Stimulated activated CD8-positive, alpha-beta memory T cell treated with anti-CD3 and anti-CD28 coated beads, Interleukin-7, amount 100 ng/mL, for 48 hours (primary cell): Measurements from ENCODE around the gene CSNK1A1.
A peak's percentile ranks its signal among the peaks of the same experiment; 100 is the strongest.

Source experiments
- DNase-seq, 2 donors: peaks; one replicate each; pipeline ENCODE4 v3.0.0-alpha.2; 2020; ENCODE audit warnings: low read depth in 1 of 2; ENCODE audit errors: extremely low read depth in 1 of 2

The CSNK1A1 gene

DNA sequence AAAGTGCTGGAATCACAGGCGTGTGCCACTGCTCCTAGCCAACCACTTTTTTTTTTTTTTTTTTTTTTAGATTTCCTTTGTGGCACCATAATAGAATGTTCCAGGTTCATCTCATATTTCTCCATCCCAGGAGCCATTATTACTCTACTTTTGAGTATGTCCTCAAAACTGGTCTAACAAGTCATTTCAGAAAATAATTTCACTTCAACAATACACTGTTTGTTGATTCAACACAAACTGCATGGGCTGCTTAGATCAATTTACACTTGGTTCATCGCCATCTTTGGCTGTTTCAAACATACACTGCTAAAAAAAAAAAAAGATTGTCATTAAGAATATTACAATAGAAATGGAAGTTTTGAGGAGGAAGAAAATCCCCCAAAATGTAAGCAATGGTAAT is 57.9 kb downstream of the CSNK1A1 start:
- DNase-seq = no peak

DNA sequence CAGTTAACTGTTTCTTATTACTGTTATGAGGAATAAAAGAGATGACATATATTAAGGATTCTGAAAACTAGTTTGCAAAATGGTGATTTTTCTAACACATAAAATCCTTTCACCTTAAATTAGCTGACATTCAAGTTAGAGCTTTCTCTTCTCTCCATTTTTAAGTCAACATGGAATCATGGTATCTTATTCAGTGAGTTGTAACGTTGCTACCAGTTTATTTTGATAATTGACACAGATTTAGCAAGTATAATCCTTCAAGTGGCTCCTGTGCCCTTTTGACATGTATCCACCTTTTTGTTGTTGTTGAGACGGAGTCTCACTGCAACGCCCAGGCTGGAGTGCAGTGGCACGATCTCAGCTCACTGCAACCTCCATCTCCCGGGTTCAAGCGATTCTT is 58.5 kb downstream of the CSNK1A1 start:
- no peak for DNase-seq

- DNase-seq = no peak
These were observed 60.4 kb downstream of the CSNK1A1 start for GRCh38 chr5:149490599-149491485.

- no peak for DNase-seq
These were observed 61.6 kb downstream of the CSNK1A1 start for GRCh38 chr5:149489605-149490037.

- DNase-seq = no peak
These were observed 62.5 kb downstream of the CSNK1A1 start for GRCh38 chr5:149488645-149489306.

GRCh38 chr5:149487672-149488071 is 63.6 kb downstream of the CSNK1A1 start:
- DNase-seq = no peak

- no peak for DNase-seq
These were observed 64.3 kb downstream of the CSNK1A1 start for GRCh38 chr5:149486726-149487635.

- DNase-seq = no peak
These were observed 65.3 kb downstream of the CSNK1A1 start for GRCh38 chr5:149485655-149486615.

- DNase-seq = no peak
These were observed 69.8 kb downstream of the CSNK1A1 start for GRCh38 chr5:149481485-149481884.

DNA sequence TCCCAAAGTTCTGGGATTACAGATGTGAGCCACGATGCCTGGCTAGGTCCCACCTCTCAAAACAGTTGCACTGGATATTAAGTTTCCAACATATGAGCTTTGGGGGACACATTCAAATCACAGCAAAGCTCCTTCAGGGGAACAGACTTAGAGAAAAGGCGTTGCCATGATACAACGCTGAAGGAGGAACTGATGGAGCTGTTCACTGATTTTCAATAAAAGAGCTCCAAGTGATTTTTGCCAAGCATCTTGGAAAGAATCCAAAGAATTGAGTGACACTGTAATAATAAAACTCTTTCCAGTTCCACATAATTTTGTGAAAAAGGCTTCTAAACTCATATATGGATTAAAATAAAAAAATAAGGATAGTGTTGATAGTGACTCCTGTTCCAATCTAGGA is 72.5 kb downstream of the CSNK1A1 start:
- no peak for DNase-seq

DNA sequence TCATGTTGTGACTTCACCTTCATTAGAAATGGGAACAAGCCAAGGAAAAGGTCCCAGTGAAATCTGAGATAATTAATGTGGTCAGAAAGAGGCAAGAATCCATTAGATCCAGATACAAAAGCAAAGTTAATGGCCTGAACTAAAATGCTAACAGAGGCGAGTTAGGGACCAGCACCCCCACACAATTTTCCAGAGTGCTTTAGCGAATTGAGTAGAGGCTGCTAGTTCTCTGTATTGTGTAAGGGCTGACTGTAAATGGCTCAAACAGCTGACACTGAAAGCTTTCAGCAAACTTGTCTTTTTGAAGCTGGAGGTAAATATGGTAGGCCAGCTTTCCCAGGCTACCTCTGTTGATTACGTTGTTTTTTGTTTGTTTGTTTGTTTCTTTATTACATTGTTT is 75.5 kb downstream of the CSNK1A1 start:
- no peak for DNase-seq

DNA sequence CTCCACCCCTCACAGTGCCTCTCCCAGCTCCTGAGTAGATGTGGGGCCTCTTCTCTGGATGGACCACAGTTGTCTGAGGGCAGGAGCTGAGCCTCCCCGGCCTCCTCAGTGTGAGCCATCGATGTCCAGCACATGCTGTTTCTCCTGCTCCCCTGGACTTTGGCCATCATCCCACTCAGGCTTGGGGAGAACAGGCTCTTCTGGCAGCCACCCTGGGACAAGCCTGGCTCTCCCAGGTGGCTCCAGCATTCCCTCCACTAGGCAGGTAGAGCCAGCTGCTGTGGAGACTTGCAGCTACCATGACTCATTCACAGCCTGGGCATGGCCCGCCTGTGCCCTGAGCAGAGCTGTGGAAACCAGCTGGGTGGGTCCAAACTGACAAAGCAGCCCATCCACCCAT is 77.0 kb downstream of the CSNK1A1 start:
- no peak for DNase-seq

DNA sequence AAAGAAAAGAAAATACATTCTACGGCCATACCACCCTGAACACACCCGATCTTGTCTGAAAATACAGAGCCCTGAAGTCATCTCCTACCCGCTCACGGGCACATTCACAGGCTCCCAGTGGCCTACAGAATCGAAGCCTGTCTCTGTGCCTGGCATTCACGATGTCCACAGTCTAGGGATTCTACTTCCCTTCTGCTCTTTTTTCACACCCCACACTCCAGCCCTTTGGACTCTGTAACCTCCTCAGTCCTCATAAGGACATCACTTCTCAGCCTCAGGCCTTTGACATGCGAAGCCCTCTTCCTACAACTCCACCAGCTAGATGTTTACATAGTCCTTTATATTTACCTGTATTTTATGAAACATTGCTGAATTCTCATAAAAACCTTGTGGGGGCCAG is 77.8 kb downstream of the CSNK1A1 start:
- no peak for DNase-seq

- no peak for DNase-seq
These were observed 78.8 kb downstream of the CSNK1A1 start for GRCh38 chr5:149472399-149472798.

DNA sequence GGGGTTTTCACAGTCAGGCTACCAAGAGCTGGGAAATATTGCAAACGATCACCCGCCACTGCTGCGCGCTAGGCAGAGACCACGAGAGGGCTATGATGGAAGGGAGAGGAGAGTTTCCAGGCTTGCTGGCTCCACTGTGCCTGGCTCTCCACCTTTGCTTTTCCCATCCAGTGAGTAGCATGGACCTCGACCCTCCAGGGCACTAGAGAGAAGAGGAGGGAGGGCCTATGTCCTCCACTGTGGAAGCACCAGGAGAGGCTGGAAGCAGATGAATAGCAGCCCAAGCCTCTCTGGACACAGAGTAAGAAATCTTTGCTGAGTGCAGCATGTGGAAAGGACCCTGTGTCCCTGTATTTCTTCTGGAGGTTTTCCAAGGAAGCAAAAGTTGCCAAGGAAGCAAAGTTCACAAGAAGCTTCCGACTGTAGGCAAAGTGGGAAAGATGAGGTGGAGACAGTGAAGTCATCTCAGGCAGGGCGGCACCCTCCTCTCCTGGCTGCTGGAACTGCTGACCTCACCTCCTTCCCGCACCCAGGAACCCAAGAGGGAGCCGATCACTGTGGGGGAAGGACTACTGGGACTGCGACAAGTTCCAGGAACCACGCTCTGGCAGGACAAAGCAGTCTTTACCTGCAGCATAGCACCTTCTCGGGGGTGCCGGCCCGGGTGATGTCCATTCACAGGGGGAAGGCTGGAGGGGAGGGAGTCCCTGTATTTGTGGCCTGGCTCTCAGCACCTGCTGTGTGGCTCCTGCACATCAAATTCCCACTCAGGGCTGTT is 79.6 kb downstream of the CSNK1A1 start:
- DNase-seq = no peak

- no peak for DNase-seq
These were observed 80.3 kb downstream of the CSNK1A1 start for GRCh38 chr5:149470942-149471341.

- DNase-seq = peak in 1 of 2 donors; percentile 12
These were observed 84.7 kb downstream of the CSNK1A1 start for GRCh38 chr5:149466457-149466972.

GRCh38 chr5:149464796-149465489 is 86.3 kb downstream of the CSNK1A1 start:
- DNase-seq = no peak
